Measurements from ENCODE around the gene GRAP.

GRCh38 chr17:18985475-18985874 is 61.3 kb downstream of the GRAP start:
- no peak for TF ChIP-seq RAD21 (CRISPR knock-in tag; conservative IDR thresholded peaks at IDR 0.05 in 1 of 2, IDR thresholded peaks at IDR 0.05 in 1 of 2)
- TF ChIP-seq ZNF175 (CRISPR knock-in tag; IDR thresholded peaks at IDR 0.05; ENCODE audit: low read depth) = no peak
- TF ChIP-seq, protein P1, sequence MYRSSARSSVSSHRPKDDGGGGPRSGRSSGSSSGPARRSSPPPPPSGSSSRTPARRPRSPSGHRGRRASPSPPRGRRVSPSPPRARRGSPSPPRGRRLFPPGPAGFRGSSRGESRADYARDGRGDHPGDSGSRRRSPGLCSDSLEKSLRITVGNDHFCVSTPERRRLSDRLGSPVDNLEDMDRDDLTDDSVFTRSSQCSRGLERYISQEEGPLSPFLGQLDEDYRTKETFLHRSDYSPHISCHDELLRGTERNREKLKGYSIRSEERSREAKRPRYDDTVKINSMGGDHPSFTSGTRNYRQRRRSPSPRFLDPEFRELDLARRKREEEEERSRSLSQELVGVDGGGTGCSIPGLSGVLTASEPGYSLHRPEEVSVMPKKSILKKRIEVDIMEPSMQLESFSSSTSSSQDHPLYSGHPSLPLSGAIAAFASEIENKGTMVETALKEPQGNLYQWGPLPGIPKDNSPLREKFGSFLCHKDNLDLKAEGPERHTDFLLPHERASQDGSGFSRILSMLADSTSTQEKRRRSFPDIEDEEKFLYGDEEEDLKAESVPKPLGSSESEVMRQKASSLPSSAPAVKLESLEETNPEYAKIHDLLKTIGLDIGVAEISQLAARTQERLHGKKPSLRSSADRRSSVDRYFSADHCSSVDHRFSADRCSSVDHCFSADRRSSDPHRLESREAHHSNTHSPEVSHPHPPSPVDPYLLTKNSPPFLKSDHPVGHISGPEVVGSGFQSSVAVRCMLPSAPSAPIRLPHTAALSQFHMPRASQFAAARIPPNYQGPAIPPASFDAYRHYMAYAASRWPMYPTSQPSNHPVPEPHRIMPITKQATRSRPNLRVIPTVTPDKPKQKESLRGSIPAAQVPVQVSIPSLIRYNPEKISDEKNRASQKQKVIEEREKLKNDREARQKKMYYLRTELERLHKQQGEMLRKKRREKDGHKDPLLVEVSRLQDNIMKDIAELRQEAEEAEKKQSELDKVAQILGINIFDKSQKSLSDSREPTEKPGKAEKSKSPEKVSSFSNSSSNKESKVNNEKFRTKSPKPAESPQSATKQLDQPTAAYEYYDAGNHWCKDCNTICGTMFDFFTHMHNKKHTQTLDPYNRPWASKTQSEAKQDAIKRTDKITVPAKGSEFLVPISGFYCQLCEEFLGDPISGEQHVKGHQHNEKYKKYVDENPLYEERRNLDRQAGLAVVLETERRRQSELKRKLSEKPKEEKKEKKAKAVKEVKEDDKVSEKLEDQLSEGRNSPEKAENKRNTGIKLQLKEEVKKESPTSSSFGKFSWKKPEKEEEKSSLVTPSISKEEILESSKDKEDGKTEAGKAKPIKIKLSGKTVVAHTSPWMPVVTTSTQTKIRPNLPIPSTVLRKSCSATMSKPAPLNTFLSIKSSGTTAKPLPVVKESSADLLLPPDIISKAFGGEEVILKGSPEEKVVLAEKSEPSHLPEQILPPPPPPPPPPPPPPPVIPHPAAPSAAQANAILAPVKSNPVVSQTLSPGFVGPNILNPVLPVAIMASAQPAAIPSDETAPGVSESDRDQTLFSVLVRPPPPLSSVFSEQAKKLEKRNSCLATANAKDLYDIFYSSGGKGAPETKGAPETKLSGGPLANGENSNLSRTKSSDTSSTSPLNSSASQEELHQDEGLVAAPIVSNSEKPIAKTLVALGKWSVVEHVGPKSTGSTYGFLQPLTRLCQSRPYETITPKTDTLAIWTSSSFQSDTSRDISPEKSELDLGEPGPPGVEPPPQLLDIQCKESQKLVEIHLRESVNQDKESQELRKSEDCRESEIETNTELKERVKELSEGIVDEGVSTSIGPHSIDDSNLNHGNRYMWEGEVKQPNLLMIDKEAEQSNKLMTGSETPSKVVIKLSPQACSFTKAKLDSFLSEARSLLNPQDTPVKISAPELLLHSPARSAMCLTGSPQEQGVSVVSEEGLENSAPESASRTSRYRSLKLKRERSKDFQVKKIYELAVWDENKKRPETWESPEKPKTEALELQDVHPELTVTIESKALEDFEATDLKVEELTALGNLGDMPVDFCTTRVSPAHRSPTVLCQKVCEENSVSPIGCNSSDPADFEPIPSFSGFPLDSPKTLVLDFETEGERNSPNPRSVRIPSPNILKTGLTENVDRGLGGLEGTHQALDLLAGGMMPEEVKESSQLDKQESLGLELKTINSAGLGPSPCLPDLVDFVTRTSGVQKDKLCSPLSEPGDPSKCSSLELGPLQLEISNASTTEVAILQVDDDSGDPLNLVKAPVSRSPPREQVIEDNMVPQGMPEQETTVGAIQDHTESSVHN (IDR thresholded peaks at IDR 0.05; ENCODE audit: borderline replicate concordance in 1 of 2, low read depth in 1 of 2) = no peak
- no peak for TF ChIP-seq MAFK (IDR thresholded peaks at IDR 0.05; ENCODE audit: low read length)
- TF ChIP-seq, protein P2, sequence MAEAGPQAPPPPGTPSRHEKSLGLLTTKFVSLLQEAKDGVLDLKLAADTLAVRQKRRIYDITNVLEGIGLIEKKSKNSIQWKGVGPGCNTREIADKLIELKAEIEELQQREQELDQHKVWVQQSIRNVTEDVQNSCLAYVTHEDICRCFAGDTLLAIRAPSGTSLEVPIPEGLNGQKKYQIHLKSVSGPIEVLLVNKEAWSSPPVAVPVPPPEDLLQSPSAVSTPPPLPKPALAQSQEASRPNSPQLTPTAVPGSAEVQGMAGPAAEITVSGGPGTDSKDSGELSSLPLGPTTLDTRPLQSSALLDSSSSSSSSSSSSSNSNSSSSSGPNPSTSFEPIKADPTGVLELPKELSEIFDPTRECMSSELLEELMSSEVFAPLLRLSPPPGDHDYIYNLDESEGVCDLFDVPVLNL (CRISPR knock-in tag; IDR thresholded peaks at IDR 0.05; ENCODE audit: low read depth) = no peak
- no peak for TF ChIP-seq CTCF (IDR thresholded peaks at IDR 0.05 in 2 of 3, conservative IDR thresholded peaks at IDR 0.05 in 1 of 3; ENCODE audit: insufficient read depth in 2 of 3, low read depth in 1 of 3, low read length in 3 of 3)

Measured in K562 (cell line).